Stimulated activated CD4-positive, alpha-beta T cell treated with anti-CD3 and anti-CD28 coated beads, Interleukin-4, amount 100 ng/mL, for 4 hours (primary cell): ENCODE results near the gene GYG2.
"Not testable (repeated sequence)": the region's sequence is repeated elsewhere in the genome, so short reads cannot be mapped to it uniquely, and the experiment has no call there.

ENCODE experiments used
- DNase-seq, 2 experiments: peaks; one replicate each; pipeline ENCODE4 v3.0.0-alpha.2; 2020

Gene GYG2

GRCh38 chrX:2828344-2828958 lies at the start of gene GYG2:
TSS of gene GYG2 (plus strand) at chrX:2828930. CDS start at chrX:2830189, 1,259 bp downstream.
- DNase-seq, result no peak

GRCh38 chrX:2780472-2781225 lies 48.1 kb upstream of the GYG2 start:
- DNase-seq, result not testable (repeated sequence)

GRCh38 chrX:2781226-2781571 lies 47.5 kb upstream of the GYG2 start:
- no peak for DNase-seq

GRCh38 chrX:2781698-2782097 lies 47.0 kb upstream of the GYG2 start:
- no peak for DNase-seq

GRCh38 chrX:2782171-2782570 lies 46.6 kb upstream of the GYG2 start:
- no peak for DNase-seq

- DNase-seq, result no peak
These were observed 46.0 kb upstream of the GYG2 start for GRCh38 chrX:2782778-2783177.

GRCh38 chrX:2784026-2784425 lies 44.7 kb upstream of the GYG2 start:
- no peak for DNase-seq

- no peak for DNase-seq
These were observed 43.2 kb upstream of the GYG2 start for GRCh38 chrX:2785538-2785937.

GRCh38 chrX:2788980-2789379 lies 39.8 kb upstream of the GYG2 start:
- no peak for DNase-seq

GRCh38 chrX:2789569-2789968 lies 39.2 kb upstream of the GYG2 start:
- no peak for DNase-seq

GRCh38 chrX:2793752-2794151 lies 35.0 kb upstream of the GYG2 start:
- no peak for DNase-seq

- no peak for DNase-seq
These were observed 34.4 kb upstream of the GYG2 start for GRCh38 chrX:2794336-2794735.

- DNase-seq, result not testable (repeated sequence)
These were observed 31.9 kb upstream of the GYG2 start for GRCh38 chrX:2796808-2797207.

GRCh38 chrX:2799369-2799768 lies 29.4 kb upstream of the GYG2 start:
- DNase-seq, result no peak

GRCh38 chrX:2799980-2800379 lies 28.8 kb upstream of the GYG2 start:
- not testable (repeated sequence) for DNase-seq

- no peak for DNase-seq
These were observed 27.5 kb upstream of the GYG2 start for GRCh38 chrX:2801223-2801622.

- not testable (repeated sequence) for DNase-seq
These were observed 26.2 kb upstream of the GYG2 start for GRCh38 chrX:2802376-2803090.

GRCh38 chrX:2803486-2803885 lies 25.2 kb upstream of the GYG2 start:
- DNase-seq, result not testable (repeated sequence)

- not testable (repeated sequence) for DNase-seq
These were observed 24.5 kb upstream of the GYG2 start for GRCh38 chrX:2804106-2804843.

- not testable (repeated sequence) for DNase-seq
These were observed 23.9 kb upstream of the GYG2 start for GRCh38 chrX:2804858-2805257.

GRCh38 chrX:2811271-2811670 lies 17.5 kb upstream of the GYG2 start:
- DNase-seq, result no peak

GRCh38 chrX:2812161-2812907 lies 16.4 kb upstream of the GYG2 start:
- DNase-seq, result peak; percentile 6 to 23

- no peak for DNase-seq
These were observed 11.7 kb upstream of the GYG2 start for GRCh38 chrX:2817036-2817435.
